Body of pancreas (tissue), 4 donors: ENCODE measurements around the gene HOXB1. TPM values are rescaled to one million over a fixed set of nuclear protein-coding genes. Genes with fewer than 3 reads are reported as not detected.

Experiments
- ATAC-seq: fragments of 150-250 bp; one replicate; pipeline ENCODE4 v1.9.1; 2016
- DNase-seq, 4 donors: peaks; one replicate each; pipeline ENCODE4 v3.0.0-alpha.2; 2019
- H3K27ac ChIP-seq, 4 donors: fragments of 200-600 bp; sonication (generic); 1 replicate in 3 of 4; 2 replicates in 1 of 4; pipeline versions ENCODE4 v1.5.1 to v1.6.1; 2016 to 2019; ENCODE audit warnings: mild to moderate bottlenecking in 1 of 4, mixed read lengths in 1 of 4, moderate library complexity in 1 of 4
- H3K27me3 ChIP-seq, 2 donors: fragments of 200-600 bp; sonication (generic); one replicate each; pipeline ENCODE4 v1.6.0; 2016; ENCODE audit warnings: mild to moderate bottlenecking in 1 of 2
- H3K36me3 ChIP-seq, 2 donors: fragments of 200-600 bp; sonication (generic); replicated peaks in 1 of 2; 2 replicates each; pipeline ENCODE4 v1.5.1; 2016; ENCODE audit warnings: low read depth in 2 of 2; ENCODE audit not compliant: insufficient read depth in 1 of 2
- H3K4me1 ChIP-seq: fragments of 200-600 bp; sonication (generic); one replicate; pipeline ENCODE4 v1.6.0; 2016
- H3K4me3 ChIP-seq, 2 donors: fragments of 200-600 bp; sonication (generic); 1 replicate in 1 of 2; 2 replicates in 1 of 2; pipeline ENCODE4 v1.5.1; 2016 to 2019
- H3K9me3 ChIP-seq, 3 donors: fragments of 200-600 bp; sonication (generic); 1 replicate in 2 of 3; 2 replicates in 1 of 3; pipeline ENCODE4 v1.5.1; 2016
- CTCF ChIP-seq, 7 experiments: fragments of 450-650 bp in 4 of 7; fragments of 200-600 bp in 3 of 7; sonication (generic) in 3 of 7; IDR thresholded peaks; one replicate each; pipeline ENCODE4 v1.5.1; 2016 to 2019; ENCODE audit warnings: antibody characterized with exemption in 7 of 7
- POLR2A ChIP-seq, 3 donors: fragments of 450-650 bp; IDR thresholded peaks; one replicate each; pipeline ENCODE4 v1.6.1; 2016; ENCODE audit warnings: antibody characterized with exemption in 3 of 3, mild to moderate bottlenecking in 2 of 3
- WGBS, 2 donors: methylation state at CpG; one replicate each; pipeline ENCODE4 v1.1.5; 2017; 5-methylcytosine and 5-hydroxymethylcytosine counted together
- intact Hi-C: fragments of 100-400 bp; cut with DNase I; formaldehyde crosslinking; loops from one replicate; pipeline ENCODE4 v1.15.1; 2023
- total RNA-seq, 2 donors: library from RNA; depleted of rRNA; stranded (reverse); fragments of >200 nt; gene quantifications; one replicate each; pipeline ENCODE4 v1.1.0, GENCODE V29; 2016

The HOXB1 gene
- total RNA-seq, 2 donors from 2014 or later = not detected

GRCh38 chr17:48502312-48502711 is 28.5 kb downstream of the HOXB1 start:
- intact Hi-C loops = no loop called here
- DNase-seq = no peak
- Histone ChIP-seq H3K4me3 (no peak overlapping the region), H3K27ac (no peak overlapping the region), H3K9me3 (no peaks in the 10 kb centered on the region), H3K36me3 (no peaks in the 10 kb centered on the region), H3K27me3 (no peaks in the 10 kb centered on the region), H3K4me1 (no peaks in the 10 kb centered on the region)
- ATAC-seq = no peak
- TF ChIP-seq CTCF (IDR thresholded peaks at IDR 0.05) = no peak
- TF ChIP-seq POLR2A (IDR thresholded peaks at IDR 0.05) = no peak
- WGBS, 2 donors = 50 to 66% methylated on average over 2 of the region's 2 CpGs

DNA sequence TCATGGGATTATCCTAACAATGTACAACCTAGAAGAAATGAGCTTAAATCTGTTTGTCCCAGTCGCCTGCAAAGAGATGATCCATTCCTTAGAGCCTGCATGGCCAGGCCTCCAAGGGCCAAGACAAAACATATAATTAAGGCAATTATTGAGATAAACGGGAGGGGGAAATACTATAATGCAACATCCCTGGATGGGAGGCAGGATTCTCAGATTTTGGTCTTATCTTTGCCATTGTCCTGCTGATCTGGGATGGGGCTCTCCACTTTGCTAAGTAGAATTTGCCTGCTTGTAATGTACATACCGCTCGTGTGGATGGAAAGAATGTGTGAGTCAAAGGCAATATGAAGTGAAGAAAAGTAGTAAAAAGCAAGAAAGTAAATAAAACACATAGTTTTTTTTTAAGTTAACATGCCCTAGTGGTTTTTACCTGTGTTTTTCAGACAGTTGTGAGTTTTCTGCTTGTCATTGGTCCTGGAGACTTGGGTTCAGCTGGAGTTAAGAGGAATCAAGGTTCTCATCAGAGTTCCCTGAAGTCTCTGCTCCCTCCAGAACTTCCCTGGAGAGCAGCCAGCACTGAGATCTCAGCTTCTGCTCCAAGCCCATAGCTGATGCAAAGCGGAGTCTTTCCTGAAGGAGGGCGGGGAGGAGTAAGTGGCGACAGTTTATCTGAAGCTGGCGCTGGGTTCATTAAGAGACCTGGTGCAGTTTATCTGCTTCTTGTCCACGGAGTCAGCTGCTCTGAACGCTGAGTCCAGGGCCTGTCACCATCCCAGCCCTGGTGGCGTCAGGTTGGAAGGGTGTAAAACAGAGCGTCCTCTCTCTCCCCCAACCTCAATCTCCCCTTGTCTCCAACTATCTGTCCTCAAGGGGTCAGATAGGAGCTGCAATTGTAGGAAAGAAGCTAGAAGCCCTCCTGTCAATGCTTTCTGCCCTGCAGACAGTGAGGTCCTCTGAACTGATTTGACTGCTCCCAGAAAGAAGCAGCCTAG is 30.1 kb downstream of the HOXB1 start:
- TF ChIP-seq CTCF (IDR thresholded peaks at IDR 0.05) = no peak
- TF ChIP-seq POLR2A (IDR thresholded peaks at IDR 0.05) = no peak
- Histone ChIP-seq H3K27ac (no peak overlapping the region), H3K9me3 (no peaks in the 10 kb centered on the region), H3K36me3 (no peaks in the 10 kb centered on the region), H3K27me3 (no peaks in the 10 kb centered on the region), H3K4me3 (no peak overlapping the region), H3K4me1 (no peaks in the 10 kb centered on the region)
- ATAC-seq (no peak), DNase-seq (no peak)
- intact Hi-C loops = no loop called here
- 61 to 68% methylated on average over 10 to 12 of the region's 12 CpGs for WGBS, 2 donors

- H3K27ac ChIP-seq = no peak overlapping the region
- intact Hi-C loops = no loop called here
These were observed 30.9 kb downstream of the HOXB1 start for GRCh38 chr17:48499735-48500434.

GRCh38 chr17:48499248-48499647 is 31.6 kb downstream of the HOXB1 start:
- ATAC-seq (no peak), DNase-seq (no peak)
- no peaks in the 10 kb centered on the region for H3K36me3 ChIP-seq
- H3K9me3 ChIP-seq = no peaks in the 10 kb centered on the region
- H3K27me3 ChIP-seq = no peaks in the 10 kb centered on the region
- no peak overlapping the region for H3K4me3 ChIP-seq
- intact Hi-C loops = no loop called here
- H3K4me1 ChIP-seq = no peaks in the 10 kb centered on the region
- TF ChIP-seq CTCF (IDR thresholded peaks at IDR 0.05) (no peak), POLR2A (IDR thresholded peaks at IDR 0.05) (no peak)
- no peak overlapping the region for H3K27ac ChIP-seq
- 97% methylated on average over 3 of the region's 3 CpGs for WGBS, 2 donors

More at GRCh38 chr17:48499735-48500434, 30.9 kb downstream of the HOXB1 start:
- DNase-seq = no peak
- Histone ChIP-seq H3K4me3 (no peak overlapping the region), H3K36me3 (no peaks in the 10 kb centered on the region), H3K27me3 (no peaks in the 10 kb centered on the region), H3K4me1 (no peaks in the 10 kb centered on the region), H3K9me3 (no peaks in the 10 kb centered on the region)
- ATAC-seq = no peak
- TF ChIP-seq CTCF (IDR thresholded peaks at IDR 0.05) (no peak), POLR2A (IDR thresholded peaks at IDR 0.05) (no peak)
- 83 to 91% methylated on average over 5 of the region's 5 CpGs for WGBS, 2 donors
